Measurements from ENCODE around the gene FBXL22. TPM values are rescaled to one million over a fixed set of nuclear protein-coding genes. Genes with fewer than 3 reads are reported as not detected.

FBXL22 gene
- total RNA-seq, 2 donors from 2014 or later: 2.5 to 5.4 TPM

- intact Hi-C loops (cut with DNase I, micrococcal nuclease): no loop called here
- ATAC-seq: peak; percentile 33
- DNase-seq: no peak
Measured at GRCh38 chr15:63587527-63587926, 9.7 kb upstream of the FBXL22 start.

- ATAC-seq: no peak
- no peak for DNase-seq
- intact Hi-C loops (cut with DNase I, micrococcal nuclease): no loop called here
Measured at GRCh38 chr15:63588826-63589225, 8.4 kb upstream of the FBXL22 start.

- DNase-seq: no peak
- intact Hi-C loops (cut with DNase I, micrococcal nuclease): no loop called here
- ATAC-seq: no peak
Measured at GRCh38 chr15:63593705-63594671, 3.2 kb upstream of the FBXL22 start.

GRCh38 chr15:63595065-63595464 lies 2.1 kb upstream of the FBXL22 start:
- DNase-seq (no peak), ATAC-seq (no peak)
- intact Hi-C loops (cut with DNase I, micrococcal nuclease): loop anchor here in 1 of 2 donors (5.0 kb wide), 2 partner anchors 93 to 128 kb away; partner anchors contain the start of gene USP3

- DNase-seq (no peak), ATAC-seq (no peak)
- intact Hi-C loops (cut with DNase I, micrococcal nuclease): loop anchor here in 1 of 2 donors (5.0 kb wide), 2 partner anchors 93 to 128 kb away; partner anchors contain the start of gene USP3
Measured at GRCh38 chr15:63595688-63596087, 1.5 kb upstream of the FBXL22 start.

GRCh38 chr15:63596676-63597037 lies 530 bp upstream of the FBXL22 start:
- intact Hi-C loops (cut with DNase I, micrococcal nuclease): loop anchor here in 1 of 2 donors (5.0 kb wide), 2 partner anchors 94 to 129 kb away; partner anchors contain the start of gene USP3
- no peak for DNase-seq
- no peak for ATAC-seq

GRCh38 chr15:63597821-63598220 lies 634 bp downstream of the FBXL22 start:
- intact Hi-C loops (cut with DNase I, micrococcal nuclease): loop anchor here in 1 of 2 donors (5.0 kb wide), 2 partner anchors 96 to 131 kb away; partner anchors contain the start of gene USP3
- no peak for DNase-seq
- no peak for ATAC-seq

GRCh38 chr15:63598473-63599400 lies 1.6 kb downstream of the FBXL22 start:
- ATAC-seq (peak; percentile 39), DNase-seq (peak; percentile 73 to 84)
- intact Hi-C loops (cut with DNase I, micrococcal nuclease): loop anchor here in 1 of 2 donors (5.0 kb wide), 2 partner anchors 96 to 131 kb away; partner anchors contain the start of gene USP3

- intact Hi-C loops (cut with DNase I, micrococcal nuclease): loop anchor here in 1 of 2 donors (5.0 kb wide), 2 partner anchors 97 to 132 kb away; partner anchors contain the start of gene USP3
- ATAC-seq: peak; percentile 48
- peak; percentile 80 to 81 for DNase-seq
Measured at GRCh38 chr15:63599401-63600000, 2.3 kb downstream of the FBXL22 start.

- ATAC-seq (peak; percentile 12), DNase-seq (peak in 1 of 2 donors; percentile 59)
- intact Hi-C loops (cut with DNase I, micrococcal nuclease): no loop called here
Measured at GRCh38 chr15:63600001-63600615, 2.9 kb downstream of the FBXL22 start.

- intact Hi-C loops (cut with DNase I, micrococcal nuclease): no loop called here
- DNase-seq (peak; percentile 88 to 93), ATAC-seq (peak; percentile 64)
Measured at GRCh38 chr15:63600616-63601025, 3.4 kb downstream of the FBXL22 start.

GRCh38 chr15:63601026-63601703 lies 4.0 kb downstream of the FBXL22 start:
- intact Hi-C loops (cut with DNase I, micrococcal nuclease): no loop called here
- ATAC-seq (peak; percentile 8), DNase-seq (peak in 1 of 2 donors; percentile 63)

GRCh38 chr15:63601704-63602185 lies 4.6 kb downstream of the FBXL22 start:
- peak; percentile 74 to 77 for DNase-seq
- intact Hi-C loops (cut with DNase I, micrococcal nuclease): no loop called here
- peak; percentile 40 for ATAC-seq

- DNase-seq (no peak), ATAC-seq (no peak)
- intact Hi-C loops (cut with DNase I, micrococcal nuclease): no loop called here
Measured at GRCh38 chr15:63602595-63602994, 5.4 kb downstream of the FBXL22 start.

- intact Hi-C loops (cut with DNase I, micrococcal nuclease): no loop called here
- no peak for DNase-seq
- no peak for ATAC-seq
Measured at GRCh38 chr15:63603516-63603915, 6.3 kb downstream of the FBXL22 start.

GRCh38 chr15:63604281-63604680 lies 7.1 kb downstream of the FBXL22 start:
- ATAC-seq: no peak
- no peak for DNase-seq
- intact Hi-C loops (cut with DNase I, micrococcal nuclease): no loop called here

- DNase-seq (no peak), ATAC-seq (no peak)
- intact Hi-C loops (cut with DNase I, micrococcal nuclease): no loop called here
Measured at GRCh38 chr15:63605036-63605435, 7.8 kb downstream of the FBXL22 start.

All from left colon (tissue), 2 donors.